Stimulated activated CD4-positive, alpha-beta T cell treated with anti-CD3 and anti-CD28 coated beads, Interleukin-1b, Interleukin-23, amount 100 ng/mL, for 4 hours (primary cell): Measurements from ENCODE around the gene CWC22.
"Not testable (repeated sequence)": the region's sequence is repeated elsewhere in the genome, so short reads cannot be mapped to it uniquely, and the experiment has no call there.

Source experiments
- DNase-seq, 2 donors: peaks; one replicate each; pipeline ENCODE4 v3.0.0-alpha.2; 2020; ENCODE audit warnings: low read depth in 2 of 2

The CWC22 gene

GRCh38 chr2:180003073-180003472, 4.0 kb downstream of the CWC22 start:
- no peak for DNase-seq

GRCh38 chr2:180002198-180002770, 4.8 kb downstream of the CWC22 start:
- no peak for DNase-seq

DNA sequence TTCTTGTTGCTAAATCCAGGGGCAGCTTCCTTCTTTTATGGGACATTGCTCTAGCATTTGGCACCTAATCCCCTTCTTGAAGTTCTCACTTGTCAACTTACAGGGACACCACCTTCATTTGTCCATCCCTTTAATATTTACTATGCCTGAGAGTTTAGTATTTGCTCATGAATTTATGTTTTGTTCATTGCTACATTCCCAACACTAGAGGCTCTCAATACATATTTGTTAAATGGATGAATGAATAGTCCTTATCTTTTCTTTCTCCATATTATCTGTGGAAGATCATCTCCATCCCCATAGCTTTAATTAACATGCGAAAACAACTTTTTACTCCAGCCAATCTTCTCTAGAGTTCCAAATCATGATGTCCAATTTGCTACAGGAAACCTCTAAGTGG, 5.4 kb downstream of the CWC22 start:
- no peak for DNase-seq

- no peak for DNase-seq
Observed at GRCh38 chr2:180000434-180000833, 6.7 kb downstream of the CWC22 start.

DNA sequence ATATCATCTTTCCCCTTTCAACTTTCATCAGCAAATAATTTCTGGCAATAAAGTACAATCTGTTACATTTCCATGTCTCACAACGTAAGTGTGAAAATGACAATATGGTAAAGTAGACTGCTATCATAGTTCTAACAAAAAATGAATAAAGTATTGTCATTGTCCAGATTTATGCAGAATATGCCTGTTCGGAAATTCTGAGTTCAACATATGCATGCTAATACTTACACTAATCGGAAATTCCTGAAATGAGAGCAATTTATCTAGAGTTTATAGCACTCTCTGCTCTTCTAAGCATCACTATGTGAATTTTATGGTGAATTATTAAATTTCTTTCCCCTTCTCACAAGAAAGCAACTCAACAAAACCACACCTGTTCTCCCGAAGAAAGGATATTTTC, 8.1 kb downstream of the CWC22 start:
- no peak for DNase-seq

DNA sequence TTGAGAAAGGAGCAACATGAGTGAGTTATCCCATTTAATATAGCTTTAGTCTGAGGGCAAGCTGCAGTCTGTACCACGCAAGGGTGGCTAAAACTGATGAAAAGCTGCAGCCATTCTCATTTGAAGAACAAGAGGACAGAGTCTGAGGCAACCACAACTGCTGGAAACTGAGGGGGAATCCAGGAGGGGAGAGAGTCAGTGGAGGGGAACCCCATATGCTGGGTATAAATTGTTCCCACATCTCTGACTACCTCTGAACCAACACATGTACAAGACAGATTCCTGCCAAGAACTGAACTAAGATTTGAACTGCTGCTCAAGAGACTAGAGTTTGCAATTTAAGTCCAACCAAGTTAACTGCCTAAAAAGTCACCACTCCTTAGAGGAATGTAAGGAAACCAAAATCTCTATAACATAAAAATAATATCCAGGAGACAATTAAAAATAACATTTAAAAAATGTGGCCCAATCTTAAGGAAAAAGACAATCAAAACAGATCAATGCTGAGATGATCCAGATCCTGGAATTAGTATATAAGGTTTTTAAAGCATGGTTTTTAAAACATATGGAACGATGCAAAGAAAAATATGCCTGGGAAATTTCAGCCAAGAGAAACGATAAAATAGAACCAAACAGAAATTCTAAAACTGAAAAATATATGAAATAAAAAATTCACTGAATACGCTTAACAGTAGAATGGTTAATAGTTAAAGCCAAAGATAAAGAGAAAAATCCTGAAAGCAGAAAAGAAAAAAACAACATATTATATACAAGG, 11.2 kb downstream of the CWC22 start:
- no peak for DNase-seq

- no peak for DNase-seq
Observed at GRCh38 chr2:179991344-179991743, 15.8 kb downstream of the CWC22 start.

- no peak for DNase-seq
Observed at GRCh38 chr2:179990676-179991317, 16.3 kb downstream of the CWC22 start.

- no peak for DNase-seq
Observed at GRCh38 chr2:179987916-179988315, 19.2 kb downstream of the CWC22 start.

DNA sequence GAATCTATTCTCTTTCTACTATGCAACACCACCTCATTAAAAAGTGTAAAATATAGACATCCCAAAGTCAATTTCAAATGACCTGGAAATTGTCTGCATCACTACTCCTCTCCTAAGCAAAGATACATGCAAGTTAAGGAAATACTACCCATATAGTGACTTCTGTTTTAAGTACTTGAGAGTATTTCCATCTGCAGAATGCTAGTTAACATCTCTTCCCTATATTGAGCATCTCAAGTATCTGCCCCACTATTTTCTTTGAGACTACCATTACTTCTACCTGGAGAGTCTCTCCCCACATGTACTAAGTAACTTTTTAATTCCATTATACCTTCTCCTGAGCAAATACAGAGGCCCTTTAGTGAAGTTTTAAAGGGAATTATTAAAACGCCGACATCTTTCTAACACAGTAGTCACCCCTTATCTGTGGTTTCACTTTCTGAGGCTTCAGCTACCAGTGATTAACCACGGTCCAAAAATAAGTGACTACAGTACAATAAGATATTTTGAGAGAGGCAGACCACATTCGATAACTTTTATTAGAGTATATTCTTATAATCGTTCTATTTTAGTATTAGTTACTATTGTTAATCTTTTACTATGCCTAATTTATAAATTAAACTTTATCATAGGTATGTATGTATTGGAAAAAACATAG, 21.8 kb downstream of the CWC22 start:
- no peak for DNase-seq

DNA sequence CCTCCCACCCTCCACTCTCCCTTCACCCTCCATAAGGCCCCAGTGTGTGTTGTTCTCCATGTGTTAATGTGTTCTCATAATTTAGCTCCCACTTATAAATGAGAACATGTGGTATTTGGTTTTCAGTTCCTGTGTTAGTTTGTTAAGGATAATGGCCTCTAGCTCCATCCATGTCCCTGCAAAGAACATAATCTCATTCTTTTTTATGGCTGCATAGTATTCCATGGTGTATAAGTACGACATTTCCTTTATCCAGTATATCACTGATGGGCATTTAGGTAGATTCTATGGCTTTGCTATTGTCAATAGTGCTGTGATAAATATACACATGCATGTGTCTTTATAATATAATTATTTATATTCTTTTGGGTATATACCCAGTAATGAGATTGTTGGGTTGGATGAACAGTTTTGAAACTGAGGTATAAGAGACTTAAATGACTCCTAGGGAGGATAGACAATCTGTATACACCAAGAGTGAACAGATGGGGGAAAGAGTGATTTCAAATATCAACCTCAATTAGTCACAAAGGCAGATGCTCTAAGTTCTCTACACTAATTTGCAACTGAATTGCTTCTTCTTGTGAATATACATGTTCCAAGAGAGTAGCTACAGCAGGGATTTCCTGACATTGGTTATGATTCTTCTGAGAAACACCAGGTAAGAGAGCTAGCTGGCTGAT, 23.7 kb downstream of the CWC22 start:
- DNase-seq: no peak

GRCh38 chr2:179981085-179981484, 26.0 kb downstream of the CWC22 start:
- DNase-seq: no peak

GRCh38 chr2:179974761-179975160, 32.3 kb downstream of the CWC22 start:
- no peak for DNase-seq

GRCh38 chr2:179966778-179967394, 40.2 kb downstream of the CWC22 start:
- DNase-seq: no peak

- no peak for DNase-seq
Observed at GRCh38 chr2:179965291-179966258, 41.5 kb downstream of the CWC22 start.

DNA sequence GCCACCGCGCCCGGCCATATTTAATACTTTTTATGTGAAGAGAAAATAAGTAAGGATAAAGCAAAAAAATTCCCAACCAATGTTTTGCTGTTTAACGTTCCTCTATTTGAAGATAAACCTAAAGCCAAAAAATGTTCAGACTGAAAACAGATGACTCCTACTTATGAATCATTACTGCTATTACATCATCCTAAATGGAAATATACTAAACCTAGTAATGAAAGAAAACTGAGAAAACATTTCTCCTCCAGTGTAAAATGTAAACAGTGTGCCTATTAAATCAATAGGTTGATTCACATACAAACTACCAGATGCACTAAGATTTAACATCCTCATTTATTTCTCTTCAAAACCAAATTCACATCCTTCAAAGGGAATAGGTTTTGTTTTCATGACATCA, 43.5 kb downstream of the CWC22 start:
- DNase-seq: no peak

DNA sequence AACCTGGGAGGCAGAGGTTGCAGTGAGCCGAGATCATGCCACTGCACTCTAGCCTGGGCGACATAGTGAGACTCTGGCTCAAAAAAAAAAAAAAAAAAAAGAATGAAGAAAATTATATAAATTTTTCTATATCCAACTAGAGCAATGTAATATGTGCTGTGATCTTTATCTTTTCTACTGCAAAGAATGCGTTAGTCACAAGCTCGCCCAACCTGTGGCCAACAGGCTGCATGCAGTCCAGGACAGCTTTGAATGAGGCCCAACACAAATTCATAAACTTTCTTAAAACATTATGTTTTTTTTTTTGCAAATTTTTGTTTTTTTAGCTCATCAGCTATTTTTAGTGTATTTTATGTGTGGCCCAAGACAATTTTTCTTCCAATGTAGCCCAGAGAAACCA, 48.8 kb downstream of the CWC22 start:
- not testable (repeated sequence) for DNase-seq

GRCh38 chr2:179954026-179954425, 53.1 kb downstream of the CWC22 start:
- no peak for DNase-seq

DNA sequence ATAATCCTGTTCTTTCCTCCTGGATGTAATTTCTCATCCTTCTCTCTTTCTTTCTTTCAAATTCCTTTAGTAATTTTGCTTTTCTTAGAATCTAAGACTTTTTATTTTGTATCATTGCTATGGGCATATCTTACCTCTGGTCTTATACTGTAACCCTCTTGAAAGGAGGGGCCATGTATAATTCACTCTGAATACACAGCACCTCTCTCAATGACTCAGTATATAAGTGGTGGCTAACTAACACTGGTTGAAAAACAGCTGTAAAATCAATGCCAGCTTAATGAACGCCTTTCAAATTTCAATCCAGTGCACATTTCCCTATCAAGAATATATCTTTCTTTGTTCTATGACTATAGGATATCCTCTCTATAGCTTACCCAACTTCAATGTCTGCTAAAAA, 53.7 kb downstream of the CWC22 start:
- no peak for DNase-seq

DNA sequence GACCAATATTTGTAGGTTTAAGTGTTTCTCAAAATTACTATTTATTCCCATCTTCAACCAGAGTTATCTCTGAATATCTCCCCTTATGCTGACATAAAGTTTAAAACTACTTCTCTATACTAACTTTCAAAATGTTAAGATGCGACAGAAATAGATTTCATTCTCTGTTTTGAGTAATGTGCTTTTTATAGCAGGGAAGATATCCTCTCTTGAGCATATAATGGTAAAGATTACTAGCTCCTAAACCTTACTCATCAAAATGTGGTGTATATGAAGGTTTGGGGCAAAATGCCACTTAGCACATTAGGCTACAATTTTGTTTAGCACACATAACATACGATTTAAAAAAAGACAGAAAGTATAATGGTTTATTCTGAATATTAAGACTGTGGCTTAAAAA, 54.4 kb downstream of the CWC22 start:
- DNase-seq: no peak
